ENCODE measurements around the gene LIN7B.

Gene LIN7B

DNA sequence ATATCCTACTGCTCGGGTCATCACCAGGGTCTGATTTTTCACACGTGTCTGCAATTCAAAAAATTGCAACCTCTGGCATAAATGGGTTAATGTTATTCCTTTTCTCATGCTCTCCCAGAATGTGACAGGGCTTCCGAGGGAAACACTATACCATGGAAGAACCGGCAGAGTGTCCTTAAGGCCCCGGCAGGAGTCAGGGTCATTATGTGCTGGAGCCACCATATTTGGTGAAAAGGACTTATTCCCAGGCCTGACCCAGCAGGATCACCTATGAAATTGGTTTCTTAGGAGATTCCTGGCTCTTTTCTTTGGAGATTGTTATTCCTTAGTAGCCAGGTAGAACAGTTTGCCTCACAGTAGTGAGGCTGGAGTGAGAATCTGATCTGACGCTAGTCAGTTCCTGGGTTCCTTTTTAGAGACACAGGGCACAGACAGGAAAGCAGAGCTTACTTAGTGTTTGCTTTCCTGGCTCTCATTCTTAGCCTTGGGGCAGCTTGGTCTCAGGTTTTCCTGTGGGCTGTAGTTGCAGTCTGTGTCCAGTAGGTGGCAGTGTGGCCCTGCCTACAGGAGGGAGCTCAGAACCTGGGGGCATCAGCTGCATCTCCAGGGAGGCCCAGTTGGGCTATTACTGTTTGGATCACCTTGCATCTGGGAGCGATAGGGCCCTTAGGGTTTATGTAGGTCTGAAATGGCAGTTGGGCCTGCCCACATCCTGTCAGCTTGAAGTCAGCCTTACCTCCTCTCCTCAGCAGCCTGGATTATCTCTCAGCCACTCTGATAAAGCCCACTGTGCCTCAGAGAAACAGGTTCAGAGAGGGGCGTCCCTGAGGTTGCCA lies 16.5 kb upstream of the LIN7B start:
- FAIRE-seq = peak; percentile 60

GRCh38 chr19:49098795-49099194 lies 15.4 kb upstream of the LIN7B start:
- no peak for FAIRE-seq

DNA sequence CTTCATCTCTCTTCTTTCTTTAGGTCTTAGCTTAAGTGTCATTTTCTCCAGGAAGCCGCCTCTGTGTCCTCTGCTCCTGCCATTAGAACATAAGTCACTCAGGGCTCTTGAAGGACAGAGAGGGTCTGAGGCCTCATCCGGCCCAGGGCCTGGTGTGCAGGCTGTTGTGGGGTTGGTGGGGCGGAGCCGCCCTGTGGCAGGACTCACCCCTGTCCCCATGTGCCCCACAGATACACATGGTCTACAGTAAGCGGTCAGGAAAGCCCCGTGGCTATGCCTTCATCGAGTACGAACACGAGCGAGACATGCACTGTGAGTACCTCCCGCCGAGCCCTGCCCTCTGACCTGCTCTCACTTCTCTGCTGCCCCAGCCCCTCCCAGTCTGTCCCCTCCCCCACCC lies 13.0 kb upstream of the LIN7B start:
- no peak for FAIRE-seq

DNA sequence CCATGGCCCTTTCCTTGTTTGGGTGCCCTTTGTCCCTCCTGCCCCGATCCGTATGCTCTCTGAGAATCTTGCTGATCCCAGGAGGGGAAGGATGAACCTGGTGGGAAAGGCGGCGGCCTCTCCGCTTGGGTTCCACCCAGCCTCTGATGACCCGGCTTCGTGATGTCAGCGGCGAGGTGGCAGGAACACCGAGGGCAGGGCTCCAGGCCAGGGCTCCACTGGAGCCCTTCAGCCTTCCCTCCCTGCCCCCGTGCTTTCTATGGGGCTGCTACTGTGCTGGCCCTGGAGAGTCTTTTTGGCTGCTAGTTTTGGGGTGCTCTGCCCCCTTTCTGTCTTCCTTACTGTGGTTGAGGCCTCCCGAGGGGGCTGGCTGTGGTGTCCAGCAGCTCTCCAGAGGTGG lies 11.9 kb upstream of the LIN7B start:
- no peak for FAIRE-seq

GRCh38 chr19:49103331-49104085 lies 10.7 kb upstream of the LIN7B start:
- no peak for FAIRE-seq

GRCh38 chr19:49104229-49104864 lies 9.8 kb upstream of the LIN7B start:
- no peak for FAIRE-seq

DNA sequence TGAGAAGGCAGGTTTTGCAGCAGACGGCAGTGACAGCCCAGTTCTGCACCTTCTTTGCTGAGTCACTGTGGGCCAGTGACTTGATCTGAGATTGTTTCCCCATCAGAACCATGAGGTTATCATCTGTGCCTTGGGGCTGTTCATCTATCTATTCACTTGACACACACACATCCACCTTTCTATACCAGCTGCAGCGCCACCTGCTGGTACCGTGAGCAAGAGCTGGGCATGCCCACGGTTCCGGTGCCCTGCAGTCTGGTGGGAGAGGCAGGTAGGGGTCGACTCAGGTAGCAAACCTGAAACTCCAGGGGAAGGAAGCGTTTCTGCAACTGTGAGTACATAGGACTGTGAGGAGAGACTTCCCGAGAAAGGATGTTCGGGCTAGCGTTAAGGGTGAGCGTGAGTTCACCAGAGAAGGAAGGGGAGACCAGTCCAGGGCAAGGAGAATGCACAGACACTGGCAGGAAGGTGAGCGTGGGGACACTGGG lies 7.5 kb upstream of the LIN7B start:
- no peak for FAIRE-seq

- no peak for FAIRE-seq
Measured at GRCh38 chr19:49107625-49108459, 6.3 kb upstream of the LIN7B start.

DNA sequence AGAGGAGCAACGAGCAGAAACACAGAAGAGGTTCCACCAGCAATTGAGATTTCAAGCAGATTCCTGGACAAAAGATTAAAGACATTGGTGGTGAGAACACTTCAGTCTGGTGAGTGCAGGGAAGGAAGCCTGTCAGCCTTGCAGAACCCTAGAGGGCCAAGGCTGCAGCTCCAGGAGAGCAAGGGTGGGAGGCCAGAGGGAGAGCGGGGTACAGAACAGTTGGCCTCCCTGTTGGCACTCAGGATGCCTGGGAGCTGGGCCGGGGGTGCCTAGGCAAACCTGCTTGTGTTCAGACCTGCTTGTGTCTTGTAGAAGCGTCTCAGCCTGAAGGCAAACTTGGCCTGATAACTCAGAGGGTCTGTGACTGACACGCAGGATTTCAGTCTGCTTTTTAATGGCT lies 5.1 kb upstream of the LIN7B start:
- no peak for FAIRE-seq

DNA sequence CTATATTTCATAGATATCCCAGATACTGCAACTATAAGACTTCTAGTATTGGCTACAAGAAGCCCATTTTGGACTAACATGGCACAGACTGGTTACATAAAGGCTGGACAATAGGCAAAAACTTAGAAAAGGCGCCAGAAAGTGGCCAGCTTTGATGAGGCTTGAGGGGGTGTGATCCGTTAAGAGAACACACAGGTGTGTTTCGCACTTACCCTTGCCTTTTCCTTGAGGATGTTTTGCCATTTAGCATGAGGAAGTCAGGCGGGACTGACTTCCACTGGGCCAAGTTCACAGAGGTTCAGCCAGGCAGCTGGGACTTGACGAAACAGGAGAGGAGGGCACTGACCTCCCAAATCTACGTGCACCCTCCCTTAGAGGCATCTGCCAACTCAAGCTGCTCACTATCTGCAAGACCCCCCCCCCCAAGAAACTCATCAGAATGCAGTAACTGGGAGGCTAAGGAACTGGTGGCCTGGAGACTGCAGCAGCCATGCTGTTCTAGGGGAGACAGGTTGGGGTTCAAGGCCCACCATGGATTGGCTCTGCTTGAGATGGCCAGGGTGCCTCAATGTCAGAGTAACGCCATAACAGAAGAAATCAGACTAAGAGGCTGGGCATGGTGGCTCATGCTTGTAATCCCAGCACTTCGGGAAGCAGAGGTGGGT lies 4.5 kb upstream of the LIN7B start:
- FAIRE-seq = no peak

DNA sequence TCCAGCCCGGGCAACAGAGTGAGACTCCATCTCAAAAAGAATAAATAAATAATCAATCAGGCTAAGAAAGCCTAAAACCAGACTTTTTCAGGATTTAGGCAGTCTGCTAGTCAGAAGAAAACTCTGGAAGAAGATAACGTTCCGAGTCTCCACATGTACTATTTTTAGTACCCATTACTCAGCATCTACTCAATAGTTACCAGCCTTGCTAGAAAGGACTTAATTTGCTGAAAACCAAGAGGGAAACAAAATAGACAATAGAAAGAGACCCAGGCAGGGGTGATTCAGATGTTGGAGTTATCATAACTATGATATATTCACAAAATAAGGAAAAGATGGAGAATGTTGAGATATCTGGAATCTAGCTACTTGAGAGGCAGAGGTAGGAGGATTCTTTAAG lies 3.6 kb upstream of the LIN7B start:
- FAIRE-seq = no peak

DNA sequence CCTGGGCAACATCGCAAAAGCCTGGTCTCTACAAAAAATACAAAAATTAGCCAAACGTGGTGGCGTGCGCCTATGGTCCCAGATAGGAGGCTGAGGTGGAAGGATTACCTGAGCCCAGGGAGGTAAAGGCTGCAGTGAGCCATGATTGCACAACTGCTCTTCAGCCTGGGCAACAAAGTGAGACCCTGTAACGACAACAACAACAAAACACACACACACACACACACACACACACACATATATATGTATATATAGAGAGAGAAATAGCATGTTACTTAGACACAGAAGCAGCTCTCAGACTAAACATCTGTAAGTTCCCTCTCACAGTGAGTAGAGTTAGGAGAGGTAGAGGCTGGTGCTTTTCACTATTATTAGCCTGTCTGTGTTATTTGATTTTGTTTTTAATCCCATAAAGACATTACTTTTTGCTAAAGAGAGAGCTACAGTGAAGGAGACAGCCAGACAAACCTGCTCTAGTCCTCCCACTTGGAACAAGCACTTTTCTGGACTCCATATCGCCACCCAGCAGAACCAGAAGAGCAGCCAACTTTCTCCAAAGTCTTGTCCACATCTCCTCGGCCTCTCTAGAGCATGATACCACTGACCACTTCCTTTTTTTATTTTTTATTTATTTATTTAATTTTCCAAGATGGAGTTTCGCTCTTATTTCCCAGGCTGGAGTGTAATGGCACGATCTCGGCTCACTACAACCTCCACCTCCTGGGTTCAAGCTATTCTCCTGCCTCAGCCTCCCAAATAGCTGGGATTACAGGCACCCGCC lies 2.8 kb upstream of the LIN7B start:
- FAIRE-seq = no peak

- no peak for FAIRE-seq
Measured at GRCh38 chr19:49114630-49115363, 627 bp downstream of the LIN7B start.

GRCh38 chr19:49116544-49116943 lies 2.4 kb downstream of the LIN7B start:
- no peak for FAIRE-seq

DNA sequence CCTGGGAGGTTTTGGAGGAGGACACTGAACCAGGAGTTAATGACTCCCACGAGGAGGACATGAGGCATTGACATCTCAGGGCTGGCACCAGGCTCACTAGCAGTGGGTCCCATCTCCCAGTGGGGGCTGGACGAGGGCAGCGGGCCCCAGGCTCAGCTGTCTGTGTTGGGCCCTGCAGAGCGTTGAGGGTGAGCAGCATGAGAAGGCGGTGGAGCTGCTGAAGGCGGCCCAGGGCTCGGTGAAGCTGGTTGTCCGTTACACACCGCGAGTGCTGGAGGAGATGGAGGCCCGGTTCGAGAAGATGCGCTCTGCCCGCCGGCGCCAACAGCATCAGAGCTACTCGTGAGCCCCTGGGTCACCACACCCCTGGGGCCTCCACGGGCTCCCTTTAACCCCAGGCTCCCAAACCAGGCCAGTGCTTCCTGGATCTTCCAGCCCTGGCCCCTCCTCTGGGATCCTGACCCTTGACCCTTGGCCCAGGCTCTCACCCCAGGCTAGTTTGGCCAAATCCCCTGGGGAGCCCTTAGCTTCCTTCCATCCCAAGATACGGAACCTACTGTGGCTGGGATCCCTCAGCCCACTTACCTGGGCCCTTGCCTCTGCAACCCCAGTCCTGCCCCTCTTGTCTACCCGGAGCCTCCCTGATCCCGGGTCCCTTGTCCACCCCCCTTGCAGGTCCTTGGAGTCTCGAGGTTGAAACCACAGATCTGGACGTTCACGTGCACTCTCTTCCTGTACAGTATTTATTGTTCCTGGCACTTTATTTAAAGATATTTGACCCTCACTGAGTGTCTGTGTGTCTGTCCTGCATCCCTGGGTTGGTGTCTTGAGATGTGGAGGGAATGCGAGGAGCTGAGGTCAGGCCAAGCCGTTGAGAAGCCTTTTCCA lies 3.8 kb downstream of the LIN7B start:
- FAIRE-seq = no peak

- no peak for FAIRE-seq
Measured at GRCh38 chr19:49118565-49119410, 4.6 kb downstream of the LIN7B start, which contains the start of gene C19orf73. Gene C19orf73, minus strand, starts transcription at chr19:49119143. Its CDS starts 121 bp downstream, at chr19:49119022.

- FAIRE-seq = no peak
Measured at GRCh38 chr19:49119411-49120324, 5.5 kb downstream of the LIN7B start, which contains the start of gene PPFIA3. Gene PPFIA3, plus strand, starts transcription at chr19:49119544. Its CDS starts 8,330 bp downstream, at chr19:49127874.

Data from A204.1 (cell line).